ENCODE data around the gene SYNCRIP.
A peak's percentile ranks its signal among the peaks of the same experiment; 100 is the strongest.
"Not testable (repeated sequence)": the region's sequence is repeated elsewhere in the genome, so short reads cannot be mapped to it uniquely, and the experiment has no call there.

SYNCRIP gene

GRCh38 chr6:85669735-85670194, 27.1 kb upstream of the SYNCRIP start:
- no peak for DNase-seq (ENCODE audit: low read depth)

GRCh38 chr6:85662251-85662650, 19.6 kb upstream of the SYNCRIP start:
- DNase-seq (ENCODE audit: low read depth): no peak

GRCh38 chr6:85660181-85660611, 17.5 kb upstream of the SYNCRIP start:
- peak; percentile 94 for DNase-seq (ENCODE audit: low read depth)

GRCh38 chr6:85650606-85651005, 7.9 kb upstream of the SYNCRIP start:
- DNase-seq (ENCODE audit: low read depth): no peak

GRCh38 chr6:85644279-85644762, 1.6 kb upstream of the SYNCRIP start:
- no peak for DNase-seq (ENCODE audit: low read depth)

- DNase-seq (ENCODE audit: low read depth): peak; percentile 68
Measured at GRCh38 chr6:85643537-85644278, 1.0 kb upstream of the SYNCRIP start.

- DNase-seq (ENCODE audit: low read depth): no peak
Measured at GRCh38 chr6:85641897-85642773, 551 bp downstream of the SYNCRIP start.

- DNase-seq (ENCODE audit: low read depth): no peak
Measured at GRCh38 chr6:85641522-85641896, 1.2 kb downstream of the SYNCRIP start.

GRCh38 chr6:85640821-85641220, 1.9 kb downstream of the SYNCRIP start:
- no peak for DNase-seq (ENCODE audit: low read depth)

GRCh38 chr6:85637579-85637978, 5.1 kb downstream of the SYNCRIP start:
- DNase-seq (ENCODE audit: low read depth): no peak

GRCh38 chr6:85632164-85632942, 10.3 kb downstream of the SYNCRIP start:
- no peak for DNase-seq (ENCODE audit: low read depth)

GRCh38 chr6:85631117-85631516, 11.6 kb downstream of the SYNCRIP start:
- DNase-seq (ENCODE audit: low read depth): not testable (repeated sequence)

- no peak for DNase-seq (ENCODE audit: low read depth)
Measured at GRCh38 chr6:85628353-85628752, 14.3 kb downstream of the SYNCRIP start.

- no peak for DNase-seq (ENCODE audit: low read depth)
Measured at GRCh38 chr6:85620308-85620707, 22.4 kb downstream of the SYNCRIP start.

GRCh38 chr6:85614780-85615179, 27.9 kb downstream of the SYNCRIP start:
- DNase-seq (ENCODE audit: low read depth): no peak

GRCh38 chr6:85612690-85613474, 29.8 kb downstream of the SYNCRIP start:
- no peak for DNase-seq (ENCODE audit: low read depth)

GRCh38 chr6:85610182-85610895, 32.3 kb downstream of the SYNCRIP start:
- no peak for DNase-seq (ENCODE audit: low read depth)

- no peak for DNase-seq (ENCODE audit: low read depth)
Measured at GRCh38 chr6:85602100-85602499, 40.6 kb downstream of the SYNCRIP start.

GRCh38 chr6:85600713-85601313, 41.9 kb downstream of the SYNCRIP start:
- no peak for DNase-seq (ENCODE audit: low read depth)

All from non-pigmented ciliary epithelial cell (primary cell).